ENCODE results near the gene TENT4A.

GRCh38 chr5:6718161-6718681, 5.0 kb downstream of the TENT4A start:
- TF ChIP-seq CTCF (IDR thresholded peaks at IDR 0.05) = no peak
- no peak for TF ChIP-seq POLR2A (IDR thresholded peaks at IDR 0.05)
